Measurements from ENCODE around the gene SPATA46.
"Not testable (repeated sequence)": the region's sequence is repeated elsewhere in the genome, so short reads cannot be mapped to it uniquely, and the experiment has no call there.

SPATA46 gene

GRCh38 chr1:162358928-162359327 is 17.7 kb downstream of the SPATA46 start:
- DNase-seq (ENCODE audit: low read depth in 4 of 4, low spot score in 1 of 4): no peak

GRCh38 chr1:162357681-162358266 is 18.9 kb downstream of the SPATA46 start:
- DNase-seq (ENCODE audit: low read depth in 4 of 4, low spot score in 1 of 4): no peak

- DNase-seq (ENCODE audit: low read depth in 4 of 4, low spot score in 1 of 4): no peak
Measured at GRCh38 chr1:162353702-162354101, 23.0 kb downstream of the SPATA46 start.

GRCh38 chr1:162353078-162353477 is 23.6 kb downstream of the SPATA46 start:
- no peak for DNase-seq (ENCODE audit: low read depth in 4 of 4, low spot score in 1 of 4)

- DNase-seq (ENCODE audit: low read depth in 4 of 4, low spot score in 1 of 4): not testable (repeated sequence)
Measured at GRCh38 chr1:162351874-162352273, 24.8 kb downstream of the SPATA46 start.

- no peak for DNase-seq (ENCODE audit: low read depth in 4 of 4, low spot score in 1 of 4)
Measured at GRCh38 chr1:162351246-162351842, 25.3 kb downstream of the SPATA46 start.

GRCh38 chr1:162349635-162350330 is 26.9 kb downstream of the SPATA46 start:
- DNase-seq (ENCODE audit: low read depth in 4 of 4, low spot score in 1 of 4): no peak

GRCh38 chr1:162347281-162347680 is 29.4 kb downstream of the SPATA46 start:
- DNase-seq (ENCODE audit: low read depth in 4 of 4, low spot score in 1 of 4): no peak

- no peak for DNase-seq (ENCODE audit: low read depth in 4 of 4, low spot score in 1 of 4)
Measured at GRCh38 chr1:162343470-162343869, 33.2 kb downstream of the SPATA46 start.

- no peak for DNase-seq (ENCODE audit: low read depth in 4 of 4, low spot score in 1 of 4)
Measured at GRCh38 chr1:162342452-162342983, 34.1 kb downstream of the SPATA46 start.

GRCh38 chr1:162336621-162337285 is 39.9 kb downstream of the SPATA46 start:
- DNase-seq (ENCODE audit: low read depth in 4 of 4, low spot score in 1 of 4): no peak

- no peak for DNase-seq (ENCODE audit: low read depth in 4 of 4, low spot score in 1 of 4)
Measured at GRCh38 chr1:162335126-162335525, 41.5 kb downstream of the SPATA46 start.

- no peak for DNase-seq (ENCODE audit: low read depth in 4 of 4, low spot score in 1 of 4)
Measured at GRCh38 chr1:162333991-162334390, 42.7 kb downstream of the SPATA46 start.

GRCh38 chr1:162329826-162330225 is 46.8 kb downstream of the SPATA46 start:
- DNase-seq (ENCODE audit: low read depth in 4 of 4, low spot score in 1 of 4): no peak

GRCh38 chr1:162328512-162328911 is 48.1 kb downstream of the SPATA46 start:
- DNase-seq (ENCODE audit: low read depth in 4 of 4, low spot score in 1 of 4): no peak

GRCh38 chr1:162327788-162328165 is 48.9 kb downstream of the SPATA46 start:
- no peak for DNase-seq (ENCODE audit: low read depth in 4 of 4, low spot score in 1 of 4)

GRCh38 chr1:162327144-162327787 is 49.4 kb downstream of the SPATA46 start:
- DNase-seq (ENCODE audit: low read depth in 4 of 4, low spot score in 1 of 4): no peak

GRCh38 chr1:162326559-162326958 is 50.1 kb downstream of the SPATA46 start:
- no peak for DNase-seq (ENCODE audit: low read depth in 4 of 4, low spot score in 1 of 4)

GRCh38 chr1:162324396-162324795 is 52.3 kb downstream of the SPATA46 start:
- no peak for DNase-seq (ENCODE audit: low read depth in 4 of 4, low spot score in 1 of 4)

All from stimulated activated CD4-positive, alpha-beta T cell treated with anti-CD3 and anti-CD28 coated beads, Interleukin-1b, Interleukin-23, amount 100 ng/mL, for 24 hours (primary cell).